Heart left ventricle (tissue), 16 donors: ENCODE data around the gene KIF26A. TPM values are rescaled to one million over a fixed set of nuclear protein-coding genes. Genes with fewer than 3 reads are reported as not detected.

Source experiments
- ATAC-seq, 4 donors: fragments of 200-7000 bp; cut with Tn5 transposase; one replicate each; pipeline ENCODE4 v1.9.1; 2020 to 2022; ENCODE audit warnings: moderate library complexity in 4 of 4, mild to moderate bottlenecking in 3 of 4, moderate number of reproducible peaks in 1 of 4
- DNase-seq, 5 donors: peaks; one replicate each; pipeline ENCODE4 v3.0.0-alpha.2; 2020
- H3K27ac ChIP-seq, 12 donors: fragments of 200-600 bp; sonication (generic) in 4 of 12; one replicate each; pipeline versions ENCODE4 v1.5.0 to v1.8.0; 2016 to 2022; ENCODE audit warnings: mild to moderate bottlenecking in 2 of 12
- H3K27me3 ChIP-seq, 9 donors: fragments of 200-600 bp; sonication (generic) in 2 of 9; one replicate each; pipeline versions ENCODE4 v1.5.1 to v1.8.0; 2016 to 2022; ENCODE audit warnings: mild to moderate bottlenecking in 3 of 9
- H3K36me3 ChIP-seq, 9 donors: fragments of 200-600 bp; sonication (generic) in 2 of 9; one replicate each; pipeline versions ENCODE4 v1.5.0 to v1.8.0; 2018 to 2022; ENCODE audit warnings: mild to moderate bottlenecking in 2 of 9
- H3K4me1 ChIP-seq, 12 donors: fragments of 200-600 bp; sonication (generic) in 4 of 12; one replicate each; pipeline versions ENCODE4 v1.5.0 to v1.8.0; 2016 to 2022; ENCODE audit warnings: mild to moderate bottlenecking in 3 of 12
- H3K4me3 ChIP-seq, 12 donors: fragments of 200-600 bp; sonication (generic) in 4 of 12; one replicate each; pipeline versions ENCODE4 v1.5.0 to v1.8.0; 2017 to 2022; ENCODE audit warnings: mild to moderate bottlenecking in 9 of 12, moderate library complexity in 4 of 12
- H3K9me3 ChIP-seq, 12 donors: fragments of 200-600 bp; sonication (generic) in 4 of 12; one replicate each; pipeline versions ENCODE4 v1.5.0 to v1.8.0; 2016 to 2022; ENCODE audit warnings: mild to moderate bottlenecking in 1 of 12
- POLR2A ChIP-seq, 2 donors: fragments of 450-650 bp; IDR thresholded peaks; one replicate each; pipeline ENCODE4 v1.6.1; 2017; ENCODE audit warnings: antibody characterized with exemption in 2 of 2, mild to moderate bottlenecking in 2 of 2, moderate library complexity in 2 of 2
- WGBS, 4 donors: extraction: QIAGEN DNeasy Blood & Tissue Kit in 2 of 4; methylation state at CpG; one replicate each; pipeline versions ENCODE4 v1.1.5 to v1.1.7; 2013 to 2018; 5-methylcytosine and 5-hydroxymethylcytosine counted together
- intact Hi-C, 10 donors: fragments of 100-400 bp; cut with DNase I; formaldehyde crosslinking; loops; one replicate each; pipeline versions ENCODE4 v1.11.1 to v1.14.2; 2022
- long read RNA-seq, 3 donors: library from polyadenylated mRNA; unstranded; transcript quantifications; one replicate each; pipeline ENCODE4 v2.0.0, GENCODE V29; 2020 to 2021
- polyA plus RNA-seq, 2 donors: library from polyadenylated mRNA; stranded (reverse); fragments of 200-250 nt; gene quantifications; one replicate each; pipeline ENCODE4 v1.2.3, GENCODE V29; 2013
- total RNA-seq, 9 donors: library from RNA; depleted of rRNA in 2 of 9; stranded (reverse); fragments of >200 nt in 2 of 9; fragmentation: NEBNext Ultra II Directional in 3 of 9; extraction: Animal tissue kit (Norgen Biotek cat#: 25700) in 3 of 9; gene quantifications; one replicate each; pipeline versions ENCODE4 v1.1.0 to v1.2.4, GENCODE V29; 2016 to 2023
- TF ChIP-seq, protein P1 (sequence below), 12 donors: fragments of 200-600 bp; sonication (generic) in 4 of 12; IDR thresholded peaks; one replicate each; pipeline versions ENCODE4 v1.5.0 to v1.8.0; 2018 to 2022; ENCODE audit warnings: antibody characterized with exemption in 12 of 12, mild to moderate bottlenecking in 5 of 12
- donor health status: ischemic (EF 13 %, LVEDD 7.1; RV severe dilation, severe dysfunction).
- donor health status: healthy with polysubstance abuse.
- donor health status: DM: no; HTN: yes; CAD: no.
- donor health status: DM: no; HTN: no; CAD: no.
- donor health status: ischemic (EF 25% LVEDD 6.9; RV normal size, moderate dysfunction).
- donor health status: ischemic (EF 25% LVEDD 5.7; RV mildly dilated, moderate dysfunction).
- donor health status: healthy.
- donor health status: DM: yes; HTN: yes; CAD: no.
- donor health status: ischemic (EF 35%, LVEDD 5.7; RV mildly dilated, moderate dysfunction).
- donor health status: nonischemic (EF 11% LVEDD 7.7; RV severe dilation, severe dysfunction).
- donor health status: DM: yes; HTN: yes; CAD: no.
- donor health status: PGD.
- donor health status: ischemic (EF 29% LVEDD 5.4; RV normal size, mild dysfunction).
- donor health status: nonischemic (EF 23%, LVEDD 6.1; RV moderate dilation, normal function).

Gene KIF26A
- 10 to 100 TPM in 2 of 9 donors, 1 to 10 TPM in 7; 4.9 to 12.6 (median 7.8) TPM for total RNA-seq
- 1 to 10 TPM; 5.0 to 8.0 TPM for polyA plus RNA-seq
- long read RNA-seq, donor 1, partial matches to known transcripts = 28 of 30 reads
- long read RNA-seq, donor 1, other reads (novel, unspliced or antisense) = 2 of 30 reads
- long read RNA-seq, donor 2, partial matches to known transcripts = 6 of 6 reads
- long read RNA-seq, donor 2, other reads (novel, unspliced or antisense) = 0 of 6 reads
- long read RNA-seq, donor 3, partial matches to known transcripts = 16 of 18 reads
- long read RNA-seq, donor 3, other reads (novel, unspliced or antisense) = 2 of 18 reads

GRCh38 chr14:104138098-104138717 is at the start of gene KIF26A:
KIF26A (plus strand) TSS chr14:104138587; CDS start chr14:104138723, 136 bp downstream.
- TF ChIP-seq POLR2A (IDR thresholded peaks at IDR 0.05) = no peak
- TF ChIP-seq, protein P1, sequence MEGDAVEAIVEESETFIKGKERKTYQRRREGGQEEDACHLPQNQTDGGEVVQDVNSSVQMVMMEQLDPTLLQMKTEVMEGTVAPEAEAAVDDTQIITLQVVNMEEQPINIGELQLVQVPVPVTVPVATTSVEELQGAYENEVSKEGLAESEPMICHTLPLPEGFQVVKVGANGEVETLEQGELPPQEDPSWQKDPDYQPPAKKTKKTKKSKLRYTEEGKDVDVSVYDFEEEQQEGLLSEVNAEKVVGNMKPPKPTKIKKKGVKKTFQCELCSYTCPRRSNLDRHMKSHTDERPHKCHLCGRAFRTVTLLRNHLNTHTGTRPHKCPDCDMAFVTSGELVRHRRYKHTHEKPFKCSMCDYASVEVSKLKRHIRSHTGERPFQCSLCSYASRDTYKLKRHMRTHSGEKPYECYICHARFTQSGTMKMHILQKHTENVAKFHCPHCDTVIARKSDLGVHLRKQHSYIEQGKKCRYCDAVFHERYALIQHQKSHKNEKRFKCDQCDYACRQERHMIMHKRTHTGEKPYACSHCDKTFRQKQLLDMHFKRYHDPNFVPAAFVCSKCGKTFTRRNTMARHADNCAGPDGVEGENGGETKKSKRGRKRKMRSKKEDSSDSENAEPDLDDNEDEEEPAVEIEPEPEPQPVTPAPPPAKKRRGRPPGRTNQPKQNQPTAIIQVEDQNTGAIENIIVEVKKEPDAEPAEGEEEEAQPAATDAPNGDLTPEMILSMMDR (IDR thresholded peaks at IDR 0.05) = no peak
- peak; percentile 51 to 75 (median 71) for DNase-seq
- Histone ChIP-seq H3K4me3 (peak within 1 kb of the TSS; percentile 54 to 83 (median 60)), H3K27me3 (peaks cover 8 to 63% (median 26%) of the 10 kb centered on the region in 9 donors), H3K9me3 (no peaks in the 10 kb centered on the region), H3K36me3 (no peaks in the 10 kb centered on the region), H3K4me1 (peaks cover 10 to 62% (median 27%) of the 10 kb centered on the region in 12 donors), H3K27ac (peak within 1 kb of the TSS; percentile 38 to 87 (median 71))
- WGBS, 4 donors = 0 to 1% (median 0%) methylated on average over 27 to 77 of the region's 77 CpGs; no CpG with 5 or more reads in 1 of the 4 donors
- peak in 3 of 4 donors; percentile 36 to 62 (median 49) for ATAC-seq
- intact Hi-C loops = loop anchor here in 9 of 10 donors (2.0 to 10.0 kb wide), 17 partner anchors 33 to 504 kb away; no protein-coding TSS in a partner anchor

- H3K4me1 ChIP-seq = peaks cover 0 to 27% (median 1%) of the 10 kb centered on the region in 12 donors
- no peaks in the 10 kb centered on the region for H3K36me3 ChIP-seq
- no peak overlapping the region for H3K4me3 ChIP-seq
- peaks cover 0 to 5% (median 0%) of the 10 kb centered on the region in 12 donors for H3K9me3 ChIP-seq
- WGBS, 4 donors = 90 to 93% (median 92%) methylated on average over 19 to 20 of the region's 20 CpGs
- intact Hi-C loops = loop anchor here in 2 of 10 donors (5.0 kb wide), 3 partner anchors 42 to 552 kb away; no protein-coding TSS in a partner anchor
- peak in 1 of 5 donors; percentile 24 for DNase-seq
- TF ChIP-seq POLR2A (IDR thresholded peaks at IDR 0.05) = no peak
- TF ChIP-seq, protein P1 (IDR thresholded peaks at IDR 0.05) = no peak
- no peak for ATAC-seq
- H3K27me3 ChIP-seq = peaks cover 0 to 20% (median 13%) of the 10 kb centered on the region in 9 donors
- no peak overlapping the region for H3K27ac ChIP-seq
Measured at GRCh38 chr14:104090071-104090748, 48.2 kb upstream of the KIF26A start.

DNA sequence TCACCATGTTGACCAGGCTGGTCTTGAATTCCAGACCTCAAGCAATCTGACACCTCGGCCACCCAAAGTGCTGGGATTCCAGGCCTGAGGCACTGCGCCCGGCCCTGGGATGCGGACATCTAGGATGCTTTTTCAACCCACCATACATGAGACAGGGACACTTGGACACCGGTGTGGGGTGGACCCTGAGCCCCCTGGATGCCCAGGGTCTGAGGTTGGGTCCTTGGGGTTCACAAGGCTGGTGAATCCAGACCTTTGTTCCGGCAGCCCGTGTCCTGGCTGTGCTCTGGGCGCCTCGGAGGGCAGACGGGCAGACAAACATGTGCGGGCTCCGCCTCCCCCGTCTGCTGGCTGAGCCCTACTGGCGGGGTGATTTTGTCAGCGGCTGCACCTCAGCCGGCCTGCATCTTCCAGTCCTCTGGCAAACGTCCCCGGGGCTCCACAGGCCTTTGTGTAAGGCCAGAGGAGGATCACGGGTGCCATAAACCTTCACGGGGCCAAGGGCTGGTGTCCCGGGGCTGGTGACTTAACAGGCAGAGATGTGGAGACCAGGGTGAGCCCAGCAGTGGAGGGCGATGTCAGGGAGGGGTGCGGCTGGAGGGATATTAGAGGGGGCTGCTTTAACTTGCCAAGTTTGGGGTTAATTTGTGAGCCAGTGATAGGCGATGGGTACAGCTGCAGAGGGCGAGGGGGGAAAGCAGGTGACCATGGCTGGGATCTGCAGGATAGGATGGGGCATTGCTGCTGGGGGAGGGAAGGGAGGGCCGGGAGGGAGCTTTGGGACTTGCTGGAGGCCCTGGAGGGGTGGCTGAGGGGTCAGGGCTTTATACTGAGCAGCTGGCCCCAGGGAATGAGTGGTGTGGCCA is 47.1 kb upstream of the KIF26A start:
- TF ChIP-seq, protein P1 (IDR thresholded peaks at IDR 0.05) = no peak
- no peak for TF ChIP-seq POLR2A (IDR thresholded peaks at IDR 0.05)
- Histone ChIP-seq H3K4me1 (peaks cover 0 to 17% (median 0%) of the 10 kb centered on the region in 12 donors), H3K27me3 (peaks cover 0 to 21% (median 6%) of the 10 kb centered on the region in 9 donors), H3K27ac (no peak overlapping the region), H3K4me3 (no peak overlapping the region), H3K9me3 (peaks cover 0 to 5% (median 0%) of the 10 kb centered on the region in 12 donors), H3K36me3 (no peaks in the 10 kb centered on the region)
- 52 to 63% (median 61%) methylated on average over 15 to 26 of the region's 26 CpGs for WGBS, 4 donors
- intact Hi-C loops = loop anchor here in 2 of 10 donors (5.0 kb wide), 3 partner anchors 41 to 551 kb away; no protein-coding TSS in a partner anchor
- DNase-seq = peak in 3 of 5 donors; percentile 59 to 65 (median 61)
- ATAC-seq = peak in 2 of 4 donors; percentile 11 to 23
